NCI-H1092 (cell line): ENCODE results near the gene CARMIL1.

ENCODE experiments used
- DNase-seq: peaks from one replicate; lab custom pipeline; 2025; lab: John Stamatoyannopoulos, UW

CARMIL1 gene

DNA sequence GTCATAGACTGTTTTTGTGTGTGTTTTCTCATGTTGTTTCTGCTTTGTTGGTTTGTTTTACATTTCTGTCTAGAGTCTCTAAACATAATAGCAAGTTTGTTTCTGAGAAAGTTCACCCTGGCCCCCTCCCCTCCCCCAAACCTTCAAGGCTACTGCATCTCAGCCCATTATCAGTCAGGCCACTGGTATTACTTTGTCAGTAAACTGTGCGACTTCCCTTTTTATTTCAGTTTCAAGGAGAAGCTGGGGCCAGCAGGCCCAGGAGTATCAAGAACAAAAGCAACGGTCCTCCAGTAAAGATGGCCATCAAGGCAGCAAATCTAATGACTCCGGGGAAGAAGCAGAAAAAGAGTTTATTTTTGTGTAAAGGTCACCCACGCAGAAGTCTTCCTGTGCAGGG is 340.0 kb downstream of the CARMIL1 start:
- no peak for DNase-seq

DNA sequence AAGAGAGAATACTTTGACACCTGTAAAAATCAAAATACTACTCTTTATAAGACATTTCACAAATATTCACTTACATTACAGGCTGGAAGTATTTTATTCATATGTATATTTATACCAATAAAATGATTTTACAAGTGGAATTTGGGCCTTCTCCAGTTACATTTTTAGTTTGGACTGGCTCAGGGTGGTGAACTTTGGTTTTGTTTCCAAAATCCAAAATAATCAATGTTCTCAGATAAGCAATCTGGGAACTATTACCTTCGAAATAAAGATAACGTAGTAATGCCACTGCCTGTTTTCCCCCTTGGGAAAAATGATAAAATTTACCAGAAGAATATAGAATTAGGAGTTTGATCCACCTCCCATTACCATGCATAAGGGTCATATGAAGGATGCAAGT is 341.2 kb downstream of the CARMIL1 start:
- no peak for DNase-seq

DNA sequence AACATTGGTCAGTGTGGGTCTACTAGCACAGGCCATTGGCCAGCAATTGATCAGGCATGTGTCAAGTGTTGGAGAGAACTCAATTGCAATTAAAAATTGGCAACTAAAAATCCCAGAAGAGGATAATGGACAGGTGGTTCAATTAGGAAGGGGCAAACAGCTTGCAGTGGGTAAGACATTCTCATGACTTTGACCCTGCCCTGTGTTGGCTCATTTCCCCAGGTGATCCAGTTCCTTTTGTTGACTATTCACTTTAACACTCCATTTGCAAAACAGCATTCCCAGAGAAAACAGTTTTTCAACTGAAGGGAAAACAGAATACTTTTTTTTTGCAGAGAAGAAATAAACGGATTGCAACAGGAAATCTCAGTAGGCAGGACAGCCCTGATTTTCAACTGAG is 343.9 kb downstream of the CARMIL1 start:
- no peak for DNase-seq

DNA sequence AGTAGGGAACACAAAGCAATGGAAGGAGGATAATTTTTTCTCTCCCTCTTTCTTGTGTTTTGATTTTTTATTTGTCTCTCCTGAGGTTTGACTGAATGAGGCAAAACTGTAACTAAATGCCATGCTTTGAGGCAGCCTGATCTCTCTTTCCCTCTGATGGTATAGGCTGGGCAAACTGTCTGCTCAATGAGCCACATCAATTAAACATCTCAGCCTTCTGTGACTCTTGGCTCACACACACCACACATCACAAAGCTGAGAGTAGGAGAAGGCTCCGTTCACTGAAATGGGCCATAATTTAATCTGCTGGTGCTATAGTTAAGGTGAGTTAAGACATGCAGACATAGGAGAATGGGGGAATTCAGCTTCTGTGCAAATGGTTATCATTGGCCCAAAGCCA is 344.7 kb downstream of the CARMIL1 start:
- DNase-seq, result no peak

DNA sequence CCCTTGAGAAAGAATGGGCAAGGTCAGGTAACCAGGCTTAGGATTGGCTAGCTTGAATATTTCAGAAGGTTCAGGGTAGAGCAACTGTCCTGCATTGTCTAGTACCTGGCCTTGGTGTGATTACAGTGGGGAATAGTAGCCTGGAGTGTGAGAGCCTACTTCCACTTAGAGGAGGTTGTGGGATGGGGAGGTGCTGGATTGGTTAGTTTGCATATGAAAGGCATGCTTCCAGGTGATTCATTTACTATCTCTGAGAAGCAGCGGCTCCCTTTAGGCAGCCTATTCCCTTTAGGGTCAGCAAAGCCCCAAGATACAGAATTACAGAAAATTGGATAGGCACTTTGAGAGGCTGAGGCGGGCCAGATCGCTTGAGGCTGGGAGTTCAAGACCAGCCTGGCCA is 347.8 kb downstream of the CARMIL1 start:
- no peak for DNase-seq

DNA sequence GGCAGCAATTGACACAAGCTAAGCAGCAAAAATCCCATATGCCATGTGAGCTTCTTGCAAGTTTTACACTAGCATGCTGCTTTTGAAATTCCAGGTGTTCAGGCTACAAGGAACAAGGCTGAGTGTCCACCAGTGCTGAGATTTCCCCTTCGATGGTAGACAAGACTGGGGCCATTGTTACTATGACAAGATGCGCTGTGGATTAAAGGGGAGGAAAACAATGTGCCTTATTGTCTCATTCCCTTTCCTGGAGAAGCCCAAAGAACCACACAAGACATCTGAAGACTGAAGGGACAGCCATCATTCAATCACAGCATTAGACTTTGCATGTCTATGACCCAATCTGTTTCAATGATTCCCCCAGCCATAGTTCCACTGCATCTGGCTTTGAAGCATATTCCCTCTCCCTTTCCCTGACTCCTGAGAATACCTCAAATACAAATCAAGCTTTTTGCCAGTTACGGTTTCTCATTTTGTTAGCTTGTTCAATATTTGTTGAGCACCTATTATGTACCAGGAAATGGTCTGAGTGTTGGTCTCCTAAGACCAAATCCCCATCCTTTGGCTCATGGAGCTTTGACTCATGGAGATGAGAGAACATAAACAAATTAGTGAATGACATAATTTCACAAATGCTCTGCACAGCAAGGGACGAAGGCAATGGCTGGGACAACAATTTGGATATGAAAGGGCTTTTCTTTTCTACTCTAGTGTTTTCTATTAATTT is 349.5 kb downstream of the CARMIL1 start:
- DNase-seq, result peak; percentile 59

DNA sequence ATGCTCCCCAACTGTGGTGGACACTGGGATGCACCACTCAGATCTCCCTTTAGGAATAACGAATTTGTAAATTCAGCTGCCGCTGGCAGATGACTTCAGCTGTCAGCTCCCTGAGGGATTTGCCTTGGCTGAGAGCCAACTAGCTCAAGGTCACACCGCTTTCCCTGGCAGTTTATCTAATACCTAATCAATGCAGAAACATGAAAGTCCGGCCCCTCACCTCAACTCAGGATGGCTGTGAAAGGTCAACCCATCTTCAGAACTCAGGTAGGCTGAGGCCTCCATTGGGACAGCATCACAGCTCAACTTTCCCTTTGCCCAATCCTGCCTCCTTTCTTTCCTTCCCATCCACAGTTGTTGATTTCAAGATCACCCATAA is 350.0 kb downstream of the CARMIL1 start:
- peak; percentile 59 for DNase-seq

DNA sequence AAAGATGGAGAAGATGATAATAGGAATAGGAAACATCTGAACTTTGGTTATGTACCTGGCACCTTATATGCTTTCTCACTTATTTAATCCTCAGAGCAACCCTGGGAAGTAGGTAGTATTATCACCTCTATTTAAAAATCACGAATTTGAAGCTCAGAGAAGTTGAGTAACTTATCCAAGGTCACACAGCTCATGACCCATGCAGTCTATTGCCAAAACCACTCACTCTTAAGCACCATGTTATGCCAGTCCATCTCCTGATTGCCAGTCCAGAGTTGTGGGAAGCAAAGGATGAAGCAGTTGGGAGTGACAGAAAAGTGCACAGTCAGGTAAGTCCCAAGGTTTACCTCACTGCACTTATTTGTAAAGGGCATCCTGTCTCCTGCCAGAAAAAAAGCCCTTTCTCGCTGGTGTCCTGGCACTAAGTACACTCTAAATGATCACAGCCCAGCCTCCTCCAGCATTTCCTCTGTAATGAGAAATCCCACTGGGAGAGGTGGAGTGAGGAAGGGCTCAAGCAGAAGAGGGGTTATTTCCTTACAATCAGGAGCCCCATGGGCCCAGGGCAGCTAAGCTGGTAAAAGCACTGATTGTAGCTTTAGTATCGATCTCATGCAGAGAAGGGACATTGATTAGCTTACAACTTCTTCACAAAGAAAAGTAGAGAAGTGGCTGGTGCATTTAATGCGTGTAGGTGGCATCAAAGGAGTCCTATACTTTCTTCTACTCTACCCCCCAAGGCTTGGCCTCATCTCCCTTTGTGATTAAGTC is 351.5 kb downstream of the CARMIL1 start:
- DNase-seq, result no peak

DNA sequence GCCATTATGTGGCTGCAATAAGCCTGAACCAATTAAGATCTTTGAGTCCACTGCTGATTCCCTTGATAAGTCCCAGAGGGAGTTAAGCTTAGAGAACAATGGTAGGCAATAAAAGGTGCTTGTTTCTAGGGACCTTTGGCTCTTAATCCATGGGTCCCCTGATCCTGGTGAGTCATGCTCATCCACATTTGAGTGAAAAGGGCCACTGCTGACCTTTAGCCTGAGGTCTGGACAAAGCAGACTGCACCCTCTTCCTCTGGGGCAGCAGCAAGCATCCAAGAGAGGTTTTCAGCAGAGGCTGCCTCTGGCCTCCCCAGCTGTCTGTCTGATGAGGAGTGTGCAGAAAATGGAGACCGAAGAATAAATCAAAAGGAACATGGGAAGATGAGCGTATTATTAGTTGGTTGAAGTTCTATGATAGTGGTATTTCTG is 356.7 kb downstream of the CARMIL1 start:
- DNase-seq, result no peak

DNA sequence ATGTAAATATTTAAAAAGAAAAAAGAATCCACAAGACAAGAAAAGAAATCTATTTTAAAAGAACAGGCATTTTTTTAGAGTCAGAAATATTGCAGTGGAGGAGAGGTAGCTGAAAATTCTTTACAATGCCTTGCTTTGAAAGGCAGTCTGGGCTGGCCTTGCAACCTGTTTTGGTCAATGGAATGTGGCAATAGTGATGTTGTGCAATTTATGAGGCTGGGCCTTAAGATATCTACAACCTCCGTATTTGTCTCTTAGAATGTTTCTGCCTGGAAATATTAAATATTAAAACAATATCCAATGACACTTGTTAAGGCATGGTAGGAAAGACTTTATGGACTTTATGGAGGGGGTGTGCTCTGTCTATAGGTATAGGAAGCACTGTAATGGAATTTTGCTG is 358.0 kb downstream of the CARMIL1 start:
- DNase-seq, result no peak

DNA sequence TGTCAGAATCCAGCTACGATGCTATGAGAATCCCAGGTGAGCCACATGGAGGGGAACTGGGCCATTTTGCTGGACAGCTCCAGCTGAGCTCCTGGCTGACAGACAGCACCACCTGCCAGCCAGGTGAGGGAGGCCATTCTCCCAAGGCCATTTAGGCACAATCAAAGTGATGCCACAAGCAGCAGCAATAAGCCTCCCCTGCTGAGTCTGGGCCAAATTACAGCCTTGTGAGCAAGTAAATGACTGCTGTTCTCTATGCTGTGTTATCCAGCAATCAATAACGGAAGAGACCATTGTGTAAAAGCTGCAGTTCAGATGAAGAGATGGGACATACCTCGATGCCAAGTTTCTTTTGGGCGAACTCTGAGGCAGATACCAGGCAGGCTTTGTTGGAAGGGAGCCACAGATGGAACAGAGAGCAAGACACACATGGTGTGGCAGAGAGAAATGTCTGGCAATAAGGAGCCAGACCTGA is 358.8 kb downstream of the CARMIL1 start:
- DNase-seq, result peak; percentile 64

DNA sequence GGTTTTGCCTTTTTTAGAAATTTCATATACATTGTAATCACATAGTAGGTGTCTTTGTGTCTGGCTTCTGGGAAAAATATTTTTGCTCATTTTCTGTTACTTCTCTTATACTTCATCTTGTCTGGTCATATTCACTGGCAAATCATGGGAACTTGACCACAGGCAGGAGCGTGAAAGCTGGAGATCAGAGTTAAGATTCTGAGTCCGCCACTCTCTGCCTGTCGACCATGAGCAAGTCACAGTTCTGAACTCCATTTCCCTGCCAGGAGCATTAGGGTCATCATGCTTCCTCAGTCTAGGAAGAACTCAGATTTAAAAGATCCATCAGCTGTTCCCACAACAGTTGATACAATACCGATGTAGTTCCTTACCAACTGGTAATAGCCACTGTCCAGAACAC is 360.5 kb downstream of the CARMIL1 start:
- no peak for DNase-seq

DNA sequence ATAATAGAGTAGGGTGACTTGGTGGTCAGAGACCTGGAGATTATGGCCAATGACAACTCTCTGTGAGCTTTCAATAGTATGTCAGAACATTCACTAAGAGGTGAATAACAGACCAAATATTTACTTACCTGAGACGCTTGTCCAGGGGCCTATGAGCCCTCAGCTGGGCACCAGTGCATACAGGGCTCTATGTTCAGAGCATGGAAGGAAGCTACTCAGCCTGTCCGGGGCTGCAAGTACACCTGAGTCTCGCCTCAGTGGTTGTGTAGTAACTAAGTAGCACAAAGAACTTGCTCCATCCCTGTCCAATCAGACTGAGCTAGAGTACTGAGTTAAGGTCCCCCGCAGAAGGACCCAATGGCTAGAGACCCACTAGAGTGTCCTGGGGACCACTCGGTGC is 361.3 kb downstream of the CARMIL1 start:
- no peak for DNase-seq

DNA sequence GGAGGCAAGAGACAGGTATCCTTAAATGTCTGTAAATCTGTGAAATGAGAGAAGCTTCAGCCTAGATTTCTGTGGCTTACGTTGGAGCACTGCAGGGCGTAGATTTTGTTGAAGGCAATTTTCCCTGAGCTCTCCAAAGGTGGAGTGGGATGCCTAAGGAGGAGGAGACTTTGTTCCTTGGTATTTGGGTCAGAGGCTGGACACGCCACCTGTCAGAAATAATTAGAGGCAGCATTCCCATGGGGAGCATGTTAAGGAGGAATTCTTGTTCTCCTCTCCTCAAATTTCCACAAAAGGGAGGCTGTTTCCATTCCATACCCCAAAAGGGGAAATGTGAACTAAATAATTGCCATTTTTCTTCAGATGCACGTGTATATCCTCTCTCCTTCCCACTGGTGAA is 361.7 kb downstream of the CARMIL1 start:
- no peak for DNase-seq

DNA sequence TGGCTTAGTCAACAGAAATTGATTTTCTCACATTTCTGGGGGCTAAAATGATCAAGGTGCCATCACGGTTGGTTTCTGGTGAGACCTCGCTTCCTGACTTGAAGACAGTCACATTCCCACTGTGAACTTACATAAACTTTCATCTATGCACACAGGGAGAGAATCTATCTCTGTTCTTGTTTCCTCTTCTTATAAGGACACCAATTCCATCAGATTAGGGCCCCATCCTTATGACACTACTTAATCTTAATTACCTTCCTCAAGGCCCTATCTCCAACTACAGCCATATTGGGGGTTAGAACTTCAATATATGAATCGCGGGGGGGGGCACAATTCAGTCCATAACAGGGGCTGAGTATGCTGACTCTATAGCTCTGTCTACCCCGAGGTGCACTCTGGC is 362.2 kb downstream of the CARMIL1 start:
- DNase-seq, result no peak

DNA sequence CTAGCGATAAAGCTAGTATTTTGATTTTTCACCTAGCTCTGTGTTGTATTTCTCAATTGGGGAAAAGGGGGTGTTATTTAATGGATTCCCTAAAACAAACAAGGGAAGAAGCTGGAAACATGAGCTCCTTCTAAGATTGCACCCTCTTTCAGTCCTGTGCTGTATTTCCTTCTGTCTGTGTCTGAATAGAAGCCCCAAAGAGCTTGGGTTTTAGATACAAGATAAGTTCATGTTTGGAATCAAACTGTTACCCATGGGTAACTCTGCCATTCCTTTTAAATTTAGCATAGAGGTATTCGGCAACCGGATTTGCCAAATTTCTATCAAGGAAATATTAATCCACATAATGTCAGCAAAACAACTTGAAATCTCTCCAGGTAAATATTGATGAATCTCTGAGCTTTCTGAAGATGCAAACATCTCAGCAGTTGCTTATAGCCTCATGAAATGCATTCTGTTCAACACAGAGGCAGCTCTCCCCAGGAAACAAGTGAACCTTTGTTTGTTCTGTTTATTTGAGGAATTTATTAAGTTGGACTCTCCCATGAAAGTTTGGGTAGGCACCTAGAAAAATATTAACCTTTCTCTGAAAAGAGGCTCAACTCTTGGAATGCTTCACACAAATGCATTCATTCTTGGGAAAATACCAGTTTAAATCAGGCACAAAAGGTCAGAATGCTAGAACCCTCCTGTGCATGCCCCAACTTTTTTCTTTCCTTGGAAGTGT is 362.9 kb downstream of the CARMIL1 start:
- DNase-seq, result no peak

DNA sequence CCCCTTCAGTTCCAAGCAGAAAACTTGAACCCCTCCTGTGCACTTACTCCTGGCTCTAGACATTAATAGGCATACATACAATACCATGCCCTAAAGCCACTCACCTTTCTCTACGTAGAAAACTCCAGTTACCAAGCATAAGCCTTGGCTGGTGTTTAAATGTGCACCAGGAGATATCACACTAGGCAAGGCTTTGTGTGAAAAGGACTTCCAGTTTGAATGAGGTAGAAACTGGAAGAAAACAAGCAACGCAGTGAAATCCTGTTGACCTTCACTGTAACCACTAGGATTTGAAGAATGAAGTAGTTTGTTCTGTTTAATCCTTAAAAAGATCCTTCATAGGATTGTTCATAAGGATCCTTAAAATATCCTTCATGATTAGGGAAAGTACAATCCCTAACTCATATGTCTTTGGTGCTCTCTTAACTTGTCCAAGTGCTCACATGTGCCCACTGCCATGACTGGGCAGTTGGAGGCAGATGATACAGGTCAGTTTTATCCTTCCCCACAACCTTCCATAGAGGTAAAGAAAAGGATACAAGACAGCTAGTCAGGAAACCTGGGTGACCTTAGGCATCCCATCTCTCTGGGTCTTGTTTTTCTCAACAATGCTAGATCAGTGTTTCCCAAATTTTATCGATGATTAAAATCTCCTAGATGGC is 363.6 kb downstream of the CARMIL1 start:
- no peak for DNase-seq

DNA sequence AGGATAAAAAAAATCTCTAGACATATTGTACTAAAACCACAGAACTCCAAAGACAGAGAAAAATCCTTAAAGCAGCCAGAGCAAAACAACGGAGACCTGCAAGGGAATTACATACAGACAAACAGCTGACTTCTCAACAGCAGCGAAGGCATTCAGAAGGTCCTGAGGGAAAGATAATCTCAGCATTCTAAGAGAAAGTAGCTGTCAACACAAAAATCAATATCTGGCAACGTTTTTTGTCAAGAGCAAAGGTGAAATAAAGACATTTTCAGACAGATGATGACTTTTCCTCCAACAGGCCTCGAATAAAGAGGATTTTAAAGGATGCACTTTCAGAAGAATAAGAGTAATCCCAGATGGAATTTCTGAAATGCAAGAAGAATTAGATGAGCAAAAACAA is 366.7 kb downstream of the CARMIL1 start:
- no peak for DNase-seq

DNA sequence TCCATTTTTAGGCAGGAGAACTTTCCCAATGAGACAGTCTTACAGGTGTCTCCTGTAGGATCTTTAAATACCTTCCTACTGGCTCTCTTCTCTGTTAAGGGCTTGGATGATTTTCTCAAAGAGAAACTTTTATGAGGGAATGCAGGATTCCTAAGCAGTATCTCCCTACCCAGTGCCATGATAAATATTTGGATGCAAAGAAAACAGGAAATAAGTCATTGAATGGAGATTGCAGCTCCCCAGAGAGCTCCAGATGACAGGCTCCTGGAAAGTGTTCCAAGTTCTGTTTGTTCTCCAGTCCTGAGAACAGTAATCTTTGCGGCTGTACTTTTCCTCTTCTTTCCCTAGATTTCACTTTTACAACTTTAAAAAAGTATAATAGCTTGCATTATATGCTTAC is 370.4 kb downstream of the CARMIL1 start:
- DNase-seq, result no peak

DNA sequence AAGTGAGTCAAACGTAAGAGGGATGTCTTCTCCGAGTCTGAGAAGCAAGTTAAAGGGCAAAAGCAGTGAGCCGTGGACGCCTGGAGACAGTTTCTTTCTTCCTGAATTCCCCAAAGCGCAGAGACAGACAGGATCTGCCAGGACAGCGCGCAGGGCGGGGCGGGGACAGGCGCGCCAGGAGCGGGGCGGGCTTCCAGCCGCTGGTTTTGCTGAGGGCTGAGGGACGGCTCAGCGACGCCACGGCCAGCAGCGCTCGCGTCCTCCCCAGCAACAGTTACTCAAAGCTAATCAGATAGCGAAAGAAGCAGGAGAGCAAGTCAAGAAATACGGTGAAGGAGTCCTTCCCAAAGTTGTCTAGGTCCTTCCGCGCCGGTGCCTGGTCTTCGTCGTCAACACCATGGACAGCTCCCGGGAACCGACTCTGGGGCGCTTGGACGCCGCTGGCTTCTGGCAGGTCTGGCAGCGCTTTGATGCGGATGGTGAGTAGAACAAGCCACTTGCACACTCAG is 372.9 kb downstream of the CARMIL1 start, which contains the start of gene SCGN:
Gene SCGN (plus strand): TSS at position 209 of the 509 bp plus-strand sequence. CDS start 189 bp downstream, at position 398.
- no peak for DNase-seq

DNA sequence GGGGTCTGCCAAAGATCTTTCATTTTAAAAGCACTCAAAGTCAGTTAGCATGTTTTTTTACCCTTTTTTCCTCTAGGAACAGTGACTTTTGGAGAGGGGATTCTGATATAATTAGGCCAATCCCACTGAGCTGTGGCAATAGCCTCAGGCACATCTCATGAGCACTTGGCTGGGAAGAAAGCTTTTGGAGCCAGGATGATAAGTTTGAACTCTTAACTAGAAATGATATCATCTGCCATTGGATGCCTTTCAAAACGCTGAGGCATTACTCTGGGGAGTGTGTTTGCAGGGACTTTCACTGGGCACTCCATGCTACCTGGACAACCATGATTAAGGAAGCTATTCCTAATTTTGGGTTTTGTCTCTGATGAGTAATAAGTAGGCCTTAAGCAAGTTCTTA is 376.5 kb downstream of the CARMIL1 start:
- DNase-seq, result no peak
